Nephron progenitor cell (in vitro differentiated cells): ENCODE data around the gene SIK3.
"Not testable (repeated sequence)": the region's sequence is repeated elsewhere in the genome, so short reads cannot be mapped to it uniquely, and the experiment has no call there.

Source experiments
- DNase-seq: peaks from one replicate; pipeline ENCODE4 v3.0.0; 2021
- H3K27ac Mint-ChIP-seq: 2 replicates; pipeline ENCODE4 v1.8.0; 2021; ENCODE audit warnings: mild to moderate bottlenecking, moderate library complexity, mixed read lengths
- H3K27me3 Mint-ChIP-seq: 2 replicates; pipeline ENCODE4 v1.8.0; 2021; ENCODE audit warnings: mild to moderate bottlenecking, low read depth, mixed read lengths; ENCODE audit not compliant: poor library complexity
- H3K36me3 Mint-ChIP-seq: 2 replicates; pipeline ENCODE4 v1.8.0; 2021; ENCODE audit warnings: low read depth, mixed read lengths
- H3K4me1 Mint-ChIP-seq: 2 replicates; pipeline ENCODE4 v1.8.0; 2021; ENCODE audit warnings: mixed read lengths
- H3K4me3 Mint-ChIP-seq: 2 replicates; pipeline ENCODE4 v1.8.0; 2021; ENCODE audit warnings: mild to moderate bottlenecking, moderate library complexity, mixed read lengths
- H3K9me3 Mint-ChIP-seq: 2 replicates; pipeline ENCODE4 v1.8.0; 2021; ENCODE audit warnings: mild to moderate bottlenecking, moderate library complexity, mixed read lengths
- CTCF ChIP-seq: fragments of 200-600 bp; sonication (generic); IDR thresholded peaks from 2 replicates; pipeline ENCODE4 v1.5.0; 2021; ENCODE audit warnings: antibody characterized with exemption

SIK3 gene

GRCh38 chr11:117052196-117053149, 45.8 kb downstream of the SIK3 start:
- Mint-ChIP-seq H3K36me3 (peaks cover 8% of the 10 kb centered on the region), H3K4me1 (no peaks in the 10 kb centered on the region), H3K27me3 (no peaks in the 10 kb centered on the region), H3K4me3 (no peak overlapping the region), H3K9me3 (no peaks in the 10 kb centered on the region), H3K27ac (no peak overlapping the region)
- DNase-seq = no peak
- no peak for TF ChIP-seq CTCF

- H3K36me3 Mint-ChIP-seq, H3K27me3 Mint-ChIP-seq, DNase-seq, H3K27ac Mint-ChIP-seq, H3K4me3 Mint-ChIP-seq, H3K9me3 Mint-ChIP-seq: not testable (repeated sequence)
- H3K4me1 Mint-ChIP-seq = peaks cover 13% of the 10 kb centered on the region
Observed at GRCh38 chr11:117050121-117050520, 48.1 kb downstream of the SIK3 start.

- not testable (repeated sequence) for H3K27me3 Mint-ChIP-seq, H3K4me3 Mint-ChIP-seq, H3K36me3 Mint-ChIP-seq, DNase-seq, H3K9me3 Mint-ChIP-seq, H3K27ac Mint-ChIP-seq
- peaks cover 40% of the 10 kb centered on the region for H3K4me1 Mint-ChIP-seq
Observed at GRCh38 chr11:117046627-117047026, 51.6 kb downstream of the SIK3 start.

- H3K9me3 Mint-ChIP-seq = no peaks in the 10 kb centered on the region
- H3K27ac Mint-ChIP-seq = peak overlapping the region; percentile 33
- no peak for TF ChIP-seq CTCF
- H3K4me1 Mint-ChIP-seq = peaks cover 40% of the 10 kb centered on the region
- H3K27me3 Mint-ChIP-seq = no peaks in the 10 kb centered on the region
- H3K4me3 Mint-ChIP-seq = no peak overlapping the region
- H3K36me3 Mint-ChIP-seq = peaks cover 4% of the 10 kb centered on the region
- DNase-seq = no peak
Observed at GRCh38 chr11:117045956-117046355, 52.3 kb downstream of the SIK3 start.

GRCh38 chr11:117045196-117045595, 53.0 kb downstream of the SIK3 start:
- Mint-ChIP-seq H3K4me3 (peak overlapping the region; percentile 71), H3K27ac (peak overlapping the region; percentile 92)
- no peak for TF ChIP-seq CTCF

GRCh38 chr11:117044287-117045035, 53.8 kb downstream of the SIK3 start:
- H3K27me3 Mint-ChIP-seq = no peaks in the 10 kb centered on the region
- peak overlapping the region; percentile 71 for H3K4me3 Mint-ChIP-seq
- H3K27ac Mint-ChIP-seq = peak overlapping the region; percentile 92
- DNase-seq = no peak
- no peaks in the 10 kb centered on the region for H3K36me3 Mint-ChIP-seq
- peaks cover 45% of the 10 kb centered on the region for H3K4me1 Mint-ChIP-seq
- no peak for TF ChIP-seq CTCF
- H3K9me3 Mint-ChIP-seq = no peaks in the 10 kb centered on the region

More at GRCh38 chr11:117045196-117045595, 53.0 kb downstream of the SIK3 start:
- no peaks in the 10 kb centered on the region for H3K36me3 Mint-ChIP-seq
- peaks cover 40% of the 10 kb centered on the region for H3K4me1 Mint-ChIP-seq
- H3K27me3 Mint-ChIP-seq = no peaks in the 10 kb centered on the region
- no peaks in the 10 kb centered on the region for H3K9me3 Mint-ChIP-seq
- DNase-seq = peak; percentile 17
